SJSA1 (cell line): ENCODE measurements around the gene LRRFIP1. TPM values are rescaled to one million over a fixed set of nuclear protein-coding genes. Genes with fewer than 3 reads are reported as not detected.

Source experiments
- DNase-seq, 2 experiments: peaks; one replicate each; pipeline ENCODE4 v3.0.0-alpha.2; 2015 to 2020; ENCODE audit warnings: low spot score in 2 of 2, low read depth in 1 of 2
- H3K27ac ChIP-seq: fragments of 250-450 bp; sonication (Bioruptor Pico); 2 replicates; pipeline ENCODE4 v1.5.1; 2020; ENCODE audit warnings: mild to moderate bottlenecking, moderate library complexity
- H3K27me3 ChIP-seq: fragments of 250-450 bp; sonication (Bioruptor Pico); replicated peaks from 2 replicates; pipeline ENCODE4 v1.5.1; 2020; ENCODE audit warnings: mild to moderate bottlenecking, moderate library complexity
- H3K36me3 ChIP-seq: fragments of 250-450 bp; sonication (Bioruptor Pico); 2 replicates; pipeline ENCODE4 v1.5.1; 2020; ENCODE audit warnings: mild to moderate bottlenecking
- H3K4me1 ChIP-seq: fragments of 250-450 bp; sonication (Bioruptor Pico); replicated peaks from 2 replicates; pipeline ENCODE4 v1.6.1; 2021; ENCODE audit warnings: mild to moderate bottlenecking
- H3K4me3 ChIP-seq: fragments of 250-450 bp; sonication (Bioruptor Pico); 2 replicates; pipeline ENCODE4 v1.5.1; 2020; ENCODE audit warnings: mild to moderate bottlenecking
- H3K9me3 ChIP-seq: fragments of 250-450 bp; sonication (Bioruptor Pico); replicated peaks from 2 replicates; pipeline ENCODE4 v1.5.1; 2020; ENCODE audit warnings: mild to moderate bottlenecking
- total RNA-seq: library from RNA; depleted of rRNA; stranded (reverse); fragments of >200 nt; shearing (Covaris generic); gene quantifications from 2 replicates; pipeline ENCODE4 v1.2.3, GENCODE V29; 2014; rRNA removed

Gene LRRFIP1, protein sequence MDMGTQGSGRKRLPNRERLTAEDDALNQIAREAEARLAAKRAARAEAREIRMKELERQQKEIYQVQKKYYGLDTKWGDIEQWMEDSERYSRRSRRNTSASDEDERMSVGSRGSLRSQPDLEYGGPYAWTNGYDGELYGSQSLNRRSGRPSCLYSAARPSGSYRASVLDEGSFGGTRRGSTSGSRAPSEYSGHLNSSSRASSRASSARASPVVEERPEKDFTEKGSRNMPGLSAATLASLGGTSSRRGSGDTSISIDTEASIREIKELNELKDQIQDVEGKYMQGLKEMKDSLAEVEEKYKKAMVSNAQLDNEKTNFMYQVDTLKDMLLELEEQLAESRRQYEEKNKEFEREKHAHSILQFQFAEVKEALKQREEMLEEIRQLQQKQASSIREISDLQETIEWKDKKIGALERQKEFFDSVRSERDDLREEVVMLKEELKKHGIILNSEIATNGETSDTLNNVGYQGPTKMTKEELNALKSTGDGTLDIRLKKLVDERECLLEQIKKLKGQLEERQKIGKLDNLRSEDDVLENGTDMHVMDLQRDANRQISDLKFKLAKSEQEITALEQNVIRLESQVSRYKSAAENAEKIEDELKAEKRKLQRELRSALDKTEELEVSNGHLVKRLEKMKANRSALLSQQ
- total RNA-seq, result 49.5 and 76.7 TPM in 2 replicates

DNA sequence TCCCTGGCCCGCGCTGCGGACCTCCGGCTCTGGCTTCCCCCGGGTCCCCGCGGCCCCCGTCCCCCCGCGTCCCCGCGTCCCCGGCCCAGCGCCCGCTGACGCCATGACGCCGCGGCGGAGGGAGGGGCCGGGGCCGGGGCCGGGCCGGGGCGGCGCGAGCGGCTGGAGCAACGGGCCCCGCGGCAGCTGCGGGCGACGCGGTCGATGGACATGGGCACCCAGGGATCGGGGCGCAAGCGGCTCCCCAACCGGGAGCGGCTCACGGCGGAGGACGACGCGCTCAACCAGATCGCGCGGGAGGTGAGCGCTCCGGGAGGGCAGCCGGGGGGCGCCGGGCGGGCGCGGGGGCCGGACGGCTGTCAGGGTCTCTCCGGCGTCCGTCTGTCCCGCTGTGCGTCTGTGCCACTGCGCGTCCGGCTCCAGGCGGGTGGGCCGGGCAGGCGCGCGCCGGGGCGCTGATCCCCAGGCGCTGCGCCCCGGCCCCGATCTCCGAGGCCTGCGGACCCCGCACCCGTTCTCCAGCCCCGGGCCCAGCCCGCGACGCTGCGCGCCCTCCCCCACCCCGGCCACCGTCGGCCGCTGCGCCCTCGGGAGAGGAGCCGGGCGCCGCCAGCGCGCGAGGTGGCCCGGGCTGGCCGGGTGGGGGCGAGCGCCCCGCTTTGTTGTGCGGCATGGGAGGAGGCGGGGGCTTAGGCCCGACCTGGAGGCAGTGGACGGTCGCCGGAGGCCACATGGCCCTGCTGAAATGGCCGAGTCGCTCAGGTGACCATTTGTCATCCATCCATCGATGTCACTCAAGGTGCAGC, at the start of gene LRRFIP1:
LRRFIP1 (plus strand) TSS at position 147 of the 806 bp plus-strand sequence; CDS start at position 205, 58 bp downstream.
- H3K27me3 ChIP-seq, result no peaks in the 10 kb centered on the region

DNA sequence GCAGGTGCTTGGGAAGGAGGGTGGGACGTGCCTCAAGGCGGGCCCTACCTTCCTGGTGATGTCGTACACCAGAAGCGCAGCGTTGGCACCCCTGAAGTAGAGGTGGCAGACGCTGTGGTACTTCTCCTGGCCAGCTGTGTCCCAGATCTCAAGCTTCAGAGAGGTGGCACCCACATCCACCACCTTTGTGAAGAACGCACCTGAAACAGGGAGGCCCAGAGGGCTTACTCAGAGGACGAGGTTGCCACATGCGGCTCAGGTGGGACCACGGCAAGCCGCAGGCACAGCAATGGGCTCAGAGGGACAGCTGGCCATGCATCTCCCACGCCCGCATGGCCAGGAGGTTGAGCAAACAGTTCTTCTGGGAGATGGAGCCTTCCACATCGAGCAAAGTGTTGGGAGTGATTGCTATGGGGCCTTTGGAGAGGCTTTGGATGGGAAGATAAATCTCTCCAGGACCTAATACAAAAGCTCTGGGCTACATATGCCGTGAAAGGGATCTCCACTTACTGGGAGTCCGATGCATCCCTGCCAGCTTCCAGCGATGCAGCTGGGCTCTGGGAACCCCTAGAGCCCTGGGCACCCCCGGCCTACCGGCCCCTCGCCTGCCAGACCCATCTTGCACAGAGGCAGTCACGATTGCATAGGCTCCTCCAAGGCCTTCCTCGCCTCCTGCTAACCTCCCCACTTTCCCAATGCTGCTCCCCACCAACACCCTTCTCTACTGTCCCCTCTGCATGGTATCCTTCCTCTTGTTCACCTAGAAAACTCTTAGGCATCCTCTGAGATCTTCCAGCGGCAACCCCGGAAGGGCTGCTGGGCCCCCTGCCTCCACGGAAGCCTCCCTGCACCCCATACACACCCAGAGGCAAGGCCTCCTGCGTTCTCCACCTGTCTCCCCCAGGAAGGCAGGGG, 49.2 kb upstream of the LRRFIP1 start:
- Histone ChIP-seq H3K27me3 (no peaks in the 10 kb centered on the region), H3K27ac (no peak overlapping the region), H3K36me3 (no peaks in the 10 kb centered on the region), H3K4me1 (peaks cover 7% of the 10 kb centered on the region), H3K9me3 (no peaks in the 10 kb centered on the region), H3K4me3 (no peak overlapping the region)
- no peak for DNase-seq

More for the DNA sequence above, at the start of gene LRRFIP1:
- peak within 1 kb of the TSS; percentile 97 for H3K4me3 ChIP-seq
- H3K27ac ChIP-seq, result peak within 1 kb of the TSS; percentile 35
- peaks cover 45% of the 10 kb centered on the region for H3K4me1 ChIP-seq
- DNase-seq, result peak in 1 of 2 experiments; percentile 47
- H3K36me3 ChIP-seq, result peaks cover 47% of the 10 kb centered on the region
- H3K9me3 ChIP-seq, result no peaks in the 10 kb centered on the region

DNA sequence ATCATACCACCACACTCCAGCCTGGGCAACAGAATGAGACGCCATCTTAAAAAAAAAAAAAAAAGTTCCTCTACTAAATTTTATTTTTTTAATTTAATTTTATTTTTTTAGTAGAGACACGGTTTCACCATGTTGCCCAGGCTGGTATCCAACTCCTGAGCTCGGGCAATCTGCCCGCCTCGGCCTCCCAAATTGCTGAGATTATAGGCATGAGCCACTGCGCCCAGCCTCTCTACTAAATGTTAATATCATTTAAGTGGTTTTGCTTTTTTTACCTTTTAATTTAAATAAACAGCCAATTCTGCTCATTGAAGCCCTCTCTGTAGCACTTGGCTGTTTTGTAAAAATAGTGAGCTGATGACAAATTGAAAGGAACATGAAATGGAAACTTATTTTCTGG, 46.1 kb upstream of the LRRFIP1 start:
- Histone ChIP-seq H3K4me1 (peaks cover 7% of the 10 kb centered on the region), H3K27ac (no peak overlapping the region), H3K27me3 (no peaks in the 10 kb centered on the region), H3K36me3 (no peaks in the 10 kb centered on the region), H3K9me3 (no peaks in the 10 kb centered on the region), H3K4me3 (no peak overlapping the region)
- DNase-seq, result no peak

DNA sequence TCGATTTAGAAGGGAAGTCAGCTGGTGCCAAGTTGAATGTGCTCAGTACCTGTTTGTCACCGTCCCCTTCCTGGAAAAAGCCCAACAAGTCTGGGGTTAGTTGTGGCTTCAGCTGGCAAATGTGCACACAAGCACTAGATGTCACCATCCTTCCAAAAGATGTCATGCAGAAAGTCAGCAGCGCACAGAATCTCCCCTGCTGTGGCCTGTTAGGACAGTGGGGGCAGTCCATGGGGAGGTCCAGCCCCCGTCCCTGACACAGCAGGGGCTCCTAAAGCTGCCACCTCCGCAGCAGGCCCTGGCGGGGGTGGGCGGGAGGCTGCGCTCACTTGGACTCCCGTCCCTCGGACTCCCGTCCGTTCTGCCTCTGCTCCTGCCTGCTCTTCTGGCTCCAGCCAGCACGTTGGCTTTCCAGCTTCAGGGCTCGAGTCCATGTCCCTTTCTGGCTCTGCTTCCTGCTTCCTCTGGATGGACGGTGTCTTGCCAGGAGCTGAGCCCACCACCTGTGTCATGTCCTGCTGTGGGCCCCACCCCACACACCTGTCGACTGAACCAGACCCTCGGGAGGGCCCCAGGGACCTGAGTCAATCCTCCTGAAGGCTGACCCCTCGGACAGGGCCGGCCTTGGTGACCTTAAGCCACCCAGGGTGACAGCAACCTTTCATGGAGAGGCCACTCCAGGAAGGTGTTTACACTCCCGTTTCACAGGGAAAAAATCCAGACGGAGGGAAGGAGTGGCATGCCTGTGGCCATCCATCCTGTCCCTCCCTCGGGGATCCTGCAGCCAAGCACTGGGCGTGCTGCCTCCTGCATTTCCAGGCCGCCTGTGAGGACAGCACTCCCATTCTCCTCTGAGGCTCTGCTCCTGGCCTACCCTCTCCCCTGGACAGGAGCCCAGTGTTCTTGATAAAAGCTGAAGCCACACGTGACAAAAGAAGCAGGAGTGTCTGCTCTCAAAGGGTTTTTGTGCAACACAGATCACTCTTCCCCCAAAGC, 45.3 kb upstream of the LRRFIP1 start:
- H3K27ac ChIP-seq, result no peak overlapping the region
- peaks cover 7% of the 10 kb centered on the region for H3K4me1 ChIP-seq
- no peaks in the 10 kb centered on the region for H3K9me3 ChIP-seq
- no peak overlapping the region for H3K4me3 ChIP-seq
- H3K36me3 ChIP-seq, result no peaks in the 10 kb centered on the region
- no peaks in the 10 kb centered on the region for H3K27me3 ChIP-seq
- peak; percentile 62 to 66 for DNase-seq

DNA sequence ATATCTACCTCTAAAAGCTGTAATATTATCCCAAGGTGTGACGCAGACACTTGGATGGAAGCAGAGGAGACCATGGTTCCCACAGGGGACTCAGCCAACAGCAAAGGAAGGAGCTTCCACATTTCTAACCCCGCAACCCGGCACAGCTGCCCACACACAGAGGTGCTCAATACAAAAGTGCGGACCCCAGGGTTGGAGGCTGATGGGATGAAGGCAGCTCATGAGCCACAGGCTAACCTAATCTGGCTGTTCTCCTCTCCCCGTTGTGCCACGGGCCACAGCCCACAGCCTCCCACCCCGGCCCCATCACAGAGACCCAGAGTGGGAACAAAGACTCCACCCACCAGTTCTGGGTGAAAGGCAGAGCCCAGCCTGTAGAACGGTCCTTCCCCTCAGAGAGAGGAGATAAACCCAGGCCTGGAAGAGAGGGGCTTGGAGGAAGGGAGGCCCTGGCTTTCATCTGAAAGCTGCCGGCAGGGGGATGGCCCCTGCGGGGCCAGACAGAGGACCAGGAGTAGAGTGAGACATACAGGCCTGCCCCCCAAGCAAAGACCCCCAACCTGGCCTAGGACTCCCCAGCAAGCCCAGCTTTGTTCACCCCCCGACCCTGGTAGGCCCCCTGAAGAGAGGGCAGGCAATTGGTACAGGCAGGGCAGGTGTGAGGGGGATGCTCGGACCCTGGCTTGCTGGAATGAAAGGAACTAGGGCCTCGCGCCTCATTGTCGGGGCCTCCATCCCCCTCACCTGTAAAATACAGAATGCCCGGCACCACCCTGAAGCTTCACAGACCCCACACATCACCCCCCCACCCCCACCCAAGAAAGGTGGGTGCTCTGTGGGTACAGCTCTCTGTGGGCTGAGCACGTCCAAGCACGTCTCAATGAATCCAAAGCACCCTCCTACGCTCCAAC, 43.7 kb upstream of the LRRFIP1 start:
- no peaks in the 10 kb centered on the region for H3K27me3 ChIP-seq
- DNase-seq, result no peak
- H3K27ac ChIP-seq, result no peak overlapping the region
- peaks cover 7% of the 10 kb centered on the region for H3K4me1 ChIP-seq
- H3K4me3 ChIP-seq, result no peak overlapping the region
- no peaks in the 10 kb centered on the region for H3K36me3 ChIP-seq
- no peaks in the 10 kb centered on the region for H3K9me3 ChIP-seq

DNA sequence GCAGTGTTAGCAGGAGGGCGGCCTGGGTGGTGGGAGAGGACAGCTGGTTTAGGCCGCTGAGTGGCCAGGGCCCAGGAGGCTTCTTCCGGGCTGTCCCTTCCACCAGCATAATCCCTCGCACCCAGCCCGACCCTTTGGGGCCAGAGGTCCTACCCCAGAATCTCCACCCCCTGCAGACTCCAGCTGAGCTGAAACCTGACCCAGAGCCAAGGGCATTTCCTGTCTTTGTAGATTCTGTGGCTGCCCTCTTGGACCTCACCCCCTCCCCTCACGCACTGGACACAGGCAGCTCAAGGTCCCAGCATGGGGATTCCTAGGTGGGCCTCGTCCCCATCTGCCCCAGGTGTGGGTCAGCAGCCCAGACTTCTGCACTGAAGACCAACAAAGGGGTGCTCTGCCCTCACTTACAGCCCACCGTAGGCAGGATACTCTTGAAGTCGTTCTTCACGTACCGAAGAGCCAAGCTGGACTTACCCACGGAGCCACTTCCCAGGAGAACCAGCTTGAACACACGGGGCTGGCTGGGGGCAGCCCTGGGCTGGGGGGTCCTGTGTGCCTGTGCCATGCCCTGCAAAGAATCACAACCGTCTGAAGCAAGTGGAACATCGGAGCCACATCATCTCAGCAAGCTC, 41.7 kb upstream of the LRRFIP1 start:
- Histone ChIP-seq H3K27ac (no peak overlapping the region), H3K4me1 (peaks cover 10% of the 10 kb centered on the region), H3K9me3 (no peaks in the 10 kb centered on the region), H3K4me3 (no peak overlapping the region), H3K27me3 (no peaks in the 10 kb centered on the region), H3K36me3 (no peaks in the 10 kb centered on the region)
- DNase-seq, result no peak

DNA sequence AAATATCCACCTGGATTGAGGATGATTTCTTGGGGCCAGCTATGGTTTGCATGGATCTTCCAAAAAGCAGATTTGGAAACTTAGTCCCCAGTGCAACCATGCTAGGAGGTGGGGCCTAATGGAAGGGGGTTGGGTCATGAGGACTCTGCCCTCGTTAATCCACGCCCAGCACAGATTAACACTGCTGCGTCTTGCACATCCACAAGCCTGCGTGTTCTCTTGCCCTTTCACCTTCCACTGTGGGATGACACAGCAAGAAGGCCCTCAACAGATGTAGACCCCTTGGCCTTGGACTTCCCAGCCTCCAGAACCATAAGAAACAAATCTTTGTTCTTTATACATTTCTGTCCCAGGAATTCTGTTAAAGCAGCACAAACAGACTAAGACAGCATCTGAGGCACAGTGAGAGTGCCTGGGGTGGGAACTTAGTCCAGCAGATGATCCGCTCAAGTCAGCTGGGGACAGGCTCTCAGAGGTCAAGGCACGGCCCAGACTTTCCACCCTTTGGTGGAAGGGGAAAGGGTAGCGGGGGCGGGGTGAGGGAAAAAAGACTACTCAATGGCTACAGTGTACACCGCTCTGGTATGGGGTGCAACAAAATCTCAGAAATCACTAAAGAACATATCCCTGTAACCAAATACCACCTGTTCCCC, 39.2 kb upstream of the LRRFIP1 start:
- DNase-seq, result no peak
- Histone ChIP-seq H3K27me3 (no peaks in the 10 kb centered on the region), H3K4me1 (0 out of 2 replicates have a peak, but pooled peaks cover 3% of the 10 kb centered on the region), H3K9me3 (no peaks in the 10 kb centered on the region), H3K36me3 (no peaks in the 10 kb centered on the region), H3K27ac (no peak overlapping the region), H3K4me3 (no peak overlapping the region)

DNA sequence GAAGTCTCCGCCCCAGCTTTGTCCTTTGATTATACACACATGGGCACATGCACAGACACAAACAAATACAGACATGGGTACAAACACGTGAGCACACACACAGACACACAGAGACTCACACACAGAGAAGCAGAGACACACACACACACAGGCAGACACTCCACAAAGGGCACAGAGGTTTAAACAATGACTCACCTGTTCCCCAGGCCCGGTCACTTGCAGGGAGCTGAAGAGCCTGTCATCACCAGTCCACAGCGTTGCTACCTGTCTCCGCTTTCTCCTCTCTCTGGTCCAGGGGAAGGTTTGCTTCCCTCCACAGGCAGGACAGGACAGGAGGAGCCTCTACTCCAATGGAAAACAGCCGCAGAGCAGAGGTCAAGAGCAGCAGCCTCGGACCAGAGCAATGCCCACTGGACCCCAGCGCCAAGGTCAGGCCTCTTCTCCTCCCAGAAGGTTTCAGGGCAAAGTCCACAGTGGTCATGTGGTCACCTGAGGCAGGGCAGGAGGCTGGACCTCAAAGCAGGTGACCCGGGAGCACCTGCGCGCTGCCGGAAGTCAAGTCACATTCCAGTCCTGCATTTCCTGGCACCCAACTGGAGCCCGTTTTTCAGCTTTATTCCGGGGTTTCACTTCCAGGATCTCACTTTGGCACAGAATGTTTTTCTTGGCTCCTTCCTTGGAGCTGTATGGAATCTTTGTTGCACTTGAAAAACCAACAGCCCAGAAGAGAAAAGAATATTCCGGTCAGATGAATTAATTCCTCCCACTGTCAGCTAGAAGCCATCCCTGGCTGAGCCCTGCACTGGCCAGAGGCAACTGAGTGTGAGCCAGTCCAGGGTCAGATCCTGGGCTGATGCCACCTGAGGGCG, 36.9 kb upstream of the LRRFIP1 start, which contains the start of gene RAB17:
RAB17 (minus strand) TSS at position 463 of the 869 bp plus-strand sequence. CDS start 4,580 bp downstream, outside the sequence.
- Histone ChIP-seq H3K9me3 (no peaks in the 10 kb centered on the region), H3K4me3 (no peak within 1 kb of the TSS), H3K36me3 (no peaks in the 10 kb centered on the region), H3K27me3 (no peaks in the 10 kb centered on the region), H3K4me1 (0 out of 2 replicates have a peak, but pooled peaks cover 3% of the 10 kb centered on the region), H3K27ac (no peak within 1 kb of the TSS)
- no peak for DNase-seq

DNA sequence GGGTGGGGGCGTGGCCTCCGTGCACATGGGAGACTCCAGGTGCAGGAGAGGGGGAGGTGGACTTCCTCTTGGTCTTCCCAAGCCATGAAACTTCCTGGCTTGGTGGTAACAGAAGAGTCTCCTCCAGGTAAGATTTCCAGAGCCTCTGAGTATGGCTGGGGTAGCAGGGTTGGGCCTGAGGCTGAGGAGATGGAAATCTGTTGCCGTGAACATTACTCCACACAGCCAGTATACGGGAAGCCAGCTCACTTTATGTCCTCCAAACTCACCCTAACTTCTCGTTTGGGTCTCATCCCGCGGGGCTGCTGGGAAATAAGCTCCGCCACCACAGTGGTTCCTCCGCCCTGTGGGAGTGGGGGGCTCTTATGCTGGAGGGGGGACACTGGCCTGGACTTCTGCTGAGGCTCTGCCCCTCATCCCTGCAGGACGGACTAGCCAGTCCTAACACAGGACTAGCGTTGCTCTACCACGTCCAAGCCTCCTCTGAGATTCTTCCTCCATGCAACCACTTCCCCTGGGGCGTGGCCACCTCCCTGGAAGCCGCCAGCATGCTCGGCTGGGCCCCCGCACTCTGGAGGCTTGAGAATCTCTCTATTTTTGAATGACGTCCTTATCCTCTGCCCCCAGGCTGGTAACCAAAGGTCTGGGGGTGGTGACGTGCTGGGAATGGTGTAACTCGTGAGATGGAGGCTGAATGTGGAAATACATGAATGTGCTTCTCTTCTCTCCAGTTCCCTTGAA, 36.1 kb upstream of the LRRFIP1 start:
- no peaks in the 10 kb centered on the region for H3K27me3 ChIP-seq
- H3K9me3 ChIP-seq, result no peaks in the 10 kb centered on the region
- H3K4me1 ChIP-seq, result 0 out of 2 replicates have a peak, but pooled peaks cover 3% of the 10 kb centered on the region
- DNase-seq, result no peak
- no peaks in the 10 kb centered on the region for H3K36me3 ChIP-seq
- no peak overlapping the region for H3K27ac ChIP-seq
- H3K4me3 ChIP-seq, result no peak overlapping the region
